NOMO-1 treated with DMSO at 0.1 percent for 48 hours (cell line): ENCODE results near the gene HYCC2.
"Not testable (repeated sequence)": the region's sequence is repeated elsewhere in the genome, so short reads cannot be mapped to it uniquely, and the experiment has no call there.

Source experiments
- DNase-seq: peaks from one replicate; lab custom pipeline; 2025; ENCODE audit not compliant: unreplicated experiment; lab: John Stamatoyannopoulos, UW

HYCC2 gene

DNA sequence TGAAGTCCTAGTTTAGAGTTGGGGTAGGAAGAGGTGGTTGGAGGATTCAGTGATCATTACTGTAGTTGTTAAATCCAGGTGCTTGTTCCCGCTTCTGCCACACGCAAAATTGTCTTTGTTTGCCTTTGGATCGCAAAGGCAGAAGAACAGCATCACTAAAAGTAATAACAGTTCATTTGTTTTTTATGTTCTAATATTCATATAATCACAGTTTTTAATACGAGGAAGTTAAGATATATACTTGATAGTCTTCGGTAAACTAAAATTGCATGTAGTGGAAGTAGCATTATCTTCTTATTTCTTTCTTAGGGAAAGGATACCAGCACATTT is 695 bp upstream of the HYCC2 start:
- no peak for DNase-seq

- DNase-seq, result peak; percentile 43
Measured at GRCh38 chr2:201070948-201071478, 458 bp downstream of the HYCC2 start.

- DNase-seq, result no peak
Measured at GRCh38 chr2:201064797-201065329, 6.6 kb downstream of the HYCC2 start.

DNA sequence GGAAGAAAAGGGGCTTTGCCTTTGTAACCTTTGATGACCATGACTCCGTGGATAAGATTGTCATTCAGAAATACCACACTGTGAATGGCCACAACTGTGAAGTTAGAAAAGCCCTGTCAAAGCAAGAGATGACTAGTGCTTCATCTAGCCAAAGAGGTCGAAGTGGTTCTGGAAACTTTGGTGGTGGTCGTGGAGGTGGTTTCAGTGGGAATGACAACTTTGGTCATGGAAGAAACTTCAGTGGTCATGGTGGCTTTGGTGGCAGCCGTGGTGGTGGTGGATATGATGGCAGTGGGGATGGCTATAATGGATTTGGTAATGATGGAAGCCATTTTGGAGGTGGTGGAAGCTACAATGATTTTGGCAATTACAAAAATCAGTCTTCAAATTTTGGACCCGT is 8.0 kb downstream of the HYCC2 start:
- DNase-seq, result not testable (repeated sequence)

DNA sequence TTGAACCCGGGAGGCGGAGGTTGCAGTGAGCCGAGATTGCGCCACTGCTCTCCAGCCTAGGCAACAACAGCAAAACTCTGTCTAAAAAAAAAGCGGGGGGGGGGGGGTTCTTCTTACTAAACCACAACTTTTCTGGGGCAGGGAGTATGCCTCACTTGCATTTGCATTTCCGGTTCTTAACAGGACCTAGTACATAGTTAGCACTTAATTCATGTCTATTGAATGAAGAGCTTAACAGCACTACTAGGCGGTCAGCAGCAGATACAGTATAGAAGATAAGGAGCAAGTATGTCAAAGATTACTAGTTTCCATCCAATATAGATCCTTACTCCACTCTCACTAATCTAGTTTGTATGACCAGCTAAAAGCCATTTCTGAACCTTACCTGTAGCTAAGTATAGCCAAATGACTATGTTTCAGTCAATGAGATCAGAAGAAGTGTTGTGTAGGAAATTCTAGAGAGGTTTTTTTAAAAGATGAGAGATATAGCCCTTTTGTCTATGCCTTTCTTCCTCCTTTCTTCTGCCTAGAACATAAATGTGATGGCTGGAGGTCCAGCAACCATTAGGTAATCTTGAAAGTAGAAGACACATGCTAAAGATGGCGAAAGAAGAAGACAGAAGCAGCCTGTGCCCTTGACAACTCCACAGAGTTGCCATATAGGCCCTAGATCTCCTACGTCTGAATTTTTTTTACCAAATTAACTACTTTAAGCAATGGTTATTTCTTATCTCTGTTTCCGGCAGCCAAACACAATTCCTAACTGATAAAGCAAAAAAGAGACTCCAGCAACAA is 11.3 kb downstream of the HYCC2 start:
- DNase-seq, result peak; percentile 51

DNA sequence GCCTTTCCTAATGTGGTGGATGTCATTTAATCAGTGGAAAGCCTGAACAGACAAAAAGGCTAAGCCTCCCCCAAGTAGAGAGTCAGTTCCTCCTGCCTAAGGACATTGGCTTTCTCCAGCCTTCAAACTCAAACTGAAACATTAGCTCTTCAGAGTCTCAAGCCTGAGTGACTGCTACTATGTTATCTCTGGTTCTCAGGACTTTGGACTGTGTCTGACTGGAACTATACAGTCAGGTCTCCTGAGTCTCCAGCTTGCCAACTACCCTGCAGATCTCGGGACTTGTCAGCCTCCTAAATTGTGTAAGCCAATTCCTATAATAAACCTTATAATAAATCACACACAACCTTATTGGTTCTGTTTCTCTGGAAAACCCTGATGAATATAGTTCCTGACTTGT is 12.6 kb downstream of the HYCC2 start:
- DNase-seq, result no peak

DNA sequence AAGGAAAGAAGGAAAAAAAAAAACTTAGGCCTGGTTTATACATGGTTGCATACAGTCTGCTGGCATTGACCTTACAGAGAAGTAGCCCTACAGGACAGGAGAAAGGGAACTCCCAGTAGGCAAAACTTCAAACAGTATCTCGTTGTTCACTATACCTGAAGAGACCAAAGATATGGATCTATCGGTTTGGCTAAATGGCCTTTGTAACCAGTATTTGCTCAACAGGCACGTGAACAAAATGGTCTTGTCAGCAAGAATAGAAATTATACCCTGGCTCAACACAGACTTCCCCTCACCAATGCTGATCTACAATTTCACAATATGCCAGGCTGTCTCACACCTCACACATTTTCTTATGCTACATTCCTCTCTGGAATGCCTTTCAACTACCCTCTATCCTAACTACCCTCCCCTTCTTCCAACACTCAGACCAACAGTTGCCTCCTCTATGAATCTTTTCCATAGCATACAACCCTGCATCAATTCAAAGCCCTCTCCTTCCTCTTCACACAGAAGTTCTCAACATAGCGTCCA is 13.7 kb downstream of the HYCC2 start:
- peak; percentile 18 for DNase-seq

DNA sequence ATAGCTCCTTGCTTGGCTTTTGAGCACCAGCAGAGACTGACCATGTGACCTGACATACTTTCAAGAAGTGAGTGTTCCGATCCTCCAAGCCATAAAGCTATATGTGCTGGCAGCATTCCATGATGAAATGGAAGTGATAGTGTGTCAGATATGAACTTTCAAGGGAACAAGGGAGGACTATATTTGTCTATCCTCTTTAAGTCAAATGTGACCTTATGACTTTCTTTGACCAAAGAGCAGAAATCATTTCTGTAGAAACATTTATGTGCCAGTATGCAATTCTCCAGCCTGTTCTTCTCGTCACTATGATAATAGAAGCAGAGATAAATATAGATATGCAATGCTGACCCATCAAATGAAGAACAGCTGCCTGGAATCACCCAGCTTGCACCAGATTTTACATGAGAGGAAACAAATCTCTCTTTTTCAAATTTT is 14.4 kb downstream of the HYCC2 start:
- no peak for DNase-seq

DNA sequence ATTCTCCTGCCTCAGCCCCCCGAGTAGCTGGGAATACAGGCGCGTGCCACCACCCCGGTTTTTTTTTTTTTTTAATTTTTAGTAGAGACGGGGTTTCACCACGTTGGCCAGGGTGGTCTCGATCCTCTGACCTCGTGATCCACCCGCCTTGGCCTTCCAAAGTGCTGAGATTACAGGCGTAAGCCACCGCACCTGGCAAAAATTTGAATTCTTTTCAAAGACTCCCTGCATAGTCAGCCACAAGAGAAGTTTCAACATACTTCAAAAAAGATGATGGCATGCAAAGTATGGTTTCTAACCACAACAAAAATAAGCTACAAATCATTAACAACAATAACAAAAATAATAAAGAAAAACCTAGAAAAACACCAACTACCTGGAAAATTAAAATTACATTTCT is 22.0 kb downstream of the HYCC2 start:
- no peak for DNase-seq

GRCh38 chr2:201046881-201047280 is 24.6 kb downstream of the HYCC2 start:
- DNase-seq, result no peak

DNA sequence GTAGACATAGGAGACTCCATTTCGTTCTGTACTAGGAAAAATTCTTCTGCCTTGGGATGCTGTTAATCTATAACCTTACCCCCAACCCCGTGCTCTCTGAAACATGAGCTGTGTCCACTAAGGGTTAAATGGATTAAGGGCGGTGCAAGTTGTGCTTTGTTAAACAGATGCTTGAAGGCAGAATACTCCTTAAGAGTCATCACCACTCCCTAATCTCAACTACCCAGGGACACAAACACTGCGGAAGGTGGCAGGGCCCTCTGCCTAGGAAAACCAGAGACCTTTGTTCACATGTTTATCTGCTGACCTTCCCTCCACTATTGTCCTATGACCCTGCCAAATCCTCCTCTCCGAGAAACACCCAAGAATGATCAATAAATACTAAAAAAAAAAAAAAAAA is 28.4 kb downstream of the HYCC2 start:
- not testable (repeated sequence) for DNase-seq

DNA sequence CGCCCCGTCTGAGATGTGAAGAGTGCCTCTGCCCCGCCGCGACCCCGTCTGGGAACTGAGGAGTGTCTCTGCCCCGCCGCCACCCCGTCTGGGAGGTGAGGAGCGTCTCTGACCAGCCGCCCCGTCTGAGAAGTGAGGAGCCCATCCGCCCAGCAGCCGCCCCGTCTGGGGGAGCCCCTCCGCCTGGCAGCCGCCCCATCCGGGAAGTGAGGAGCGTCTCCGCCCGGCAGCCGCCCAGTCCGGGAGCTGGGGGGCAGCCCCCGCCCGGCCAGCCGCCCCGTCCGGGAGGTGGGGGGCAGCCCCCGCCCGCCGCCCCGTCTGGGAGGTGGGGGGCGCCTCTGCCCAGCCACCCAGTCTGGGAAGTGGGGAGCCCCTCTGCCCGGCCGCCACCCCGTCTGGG is 29.0 kb downstream of the HYCC2 start:
- DNase-seq, result not testable (repeated sequence)

DNA sequence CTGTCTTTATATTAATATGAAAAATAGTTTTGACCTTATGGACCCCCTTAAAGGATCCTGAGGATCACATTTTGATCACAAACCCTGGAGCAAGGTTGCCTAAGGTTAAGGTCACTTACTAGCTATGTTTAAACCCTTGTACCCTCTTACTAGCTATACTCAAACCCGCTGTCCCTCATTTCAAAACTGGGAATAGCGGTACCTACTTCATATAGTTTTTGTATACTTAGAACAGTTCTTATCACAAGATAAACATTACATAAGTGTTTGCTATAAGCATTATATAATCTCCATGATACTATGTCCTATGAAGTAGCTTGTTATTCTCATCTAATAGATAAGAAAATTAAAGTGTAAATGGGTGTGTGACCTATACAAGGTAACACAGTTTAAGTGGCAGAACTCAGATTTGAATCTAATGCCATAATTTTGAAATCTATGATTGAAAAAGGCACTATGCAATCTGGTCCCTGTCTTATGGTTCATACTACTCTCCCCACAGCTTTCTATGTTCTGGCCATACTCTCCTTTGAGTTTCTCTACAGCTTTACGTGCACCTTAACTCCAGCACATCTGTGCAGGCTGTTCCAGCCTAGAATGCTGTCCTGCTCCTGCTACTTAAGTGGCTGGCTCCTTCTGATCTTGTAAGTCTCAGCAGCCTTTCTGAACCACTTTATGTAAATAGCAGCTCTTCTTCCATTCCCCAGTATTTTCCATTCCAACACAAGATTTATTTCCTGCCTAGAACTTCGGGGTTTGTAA is 30.4 kb downstream of the HYCC2 start:
- no peak for DNase-seq

GRCh38 chr2:201038855-201039254 is 32.6 kb downstream of the HYCC2 start:
- no peak for DNase-seq

DNA sequence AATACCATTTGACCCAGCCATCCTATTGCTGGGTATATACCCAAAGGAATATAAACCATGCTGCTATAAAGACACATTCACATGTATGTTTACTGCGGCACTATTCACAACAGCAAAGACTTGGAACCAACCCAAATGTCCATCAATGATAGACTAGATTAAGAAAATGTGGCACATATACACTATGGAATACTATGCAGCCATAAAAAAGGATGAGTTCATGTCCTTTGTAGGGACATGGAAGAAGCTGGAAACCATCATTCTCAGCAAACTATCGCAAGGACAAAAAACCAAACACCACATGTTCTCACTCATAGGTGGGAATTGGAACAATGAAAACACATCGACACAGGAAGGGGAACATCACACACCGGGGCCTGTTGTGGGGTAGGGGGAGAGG is 33.1 kb downstream of the HYCC2 start:
- DNase-seq, result not testable (repeated sequence)

DNA sequence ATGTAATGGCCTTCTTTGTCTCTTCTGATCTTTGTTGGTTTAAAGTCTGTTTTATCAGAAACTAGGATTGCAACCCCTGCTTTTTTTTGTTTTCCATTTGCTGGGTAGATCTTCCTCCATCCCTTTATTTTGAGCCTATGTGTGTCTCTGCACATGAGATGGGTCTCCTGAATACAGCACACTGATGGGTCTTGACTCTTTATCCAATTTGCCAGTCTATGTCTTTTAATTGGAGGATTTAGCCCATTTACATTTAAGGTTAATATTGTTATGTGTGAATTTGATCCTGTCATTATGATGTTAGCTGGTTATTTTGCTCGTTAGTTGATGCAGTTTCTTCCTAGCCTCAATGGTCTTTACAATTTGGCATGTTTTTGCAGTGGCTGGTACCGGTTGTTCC is 37.1 kb downstream of the HYCC2 start:
- DNase-seq, result not testable (repeated sequence)

DNA sequence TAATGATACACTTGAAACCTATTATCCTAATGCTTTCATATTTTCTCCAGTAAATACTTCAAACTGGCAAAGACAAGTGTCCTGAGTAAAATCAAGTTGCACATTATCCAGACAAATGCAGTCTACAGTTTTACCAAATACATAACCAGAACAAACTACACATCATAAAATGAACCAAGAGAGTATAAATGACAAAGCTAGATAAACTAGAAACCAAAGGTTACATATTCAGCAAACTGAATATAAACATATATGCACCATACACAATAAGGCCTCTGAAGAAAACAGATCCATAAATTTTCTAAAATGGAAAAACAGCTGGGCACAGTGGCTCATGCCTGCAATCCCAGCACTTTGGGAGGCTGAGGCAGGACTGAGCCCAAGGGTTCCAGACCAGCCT is 47.0 kb downstream of the HYCC2 start:
- no peak for DNase-seq

DNA sequence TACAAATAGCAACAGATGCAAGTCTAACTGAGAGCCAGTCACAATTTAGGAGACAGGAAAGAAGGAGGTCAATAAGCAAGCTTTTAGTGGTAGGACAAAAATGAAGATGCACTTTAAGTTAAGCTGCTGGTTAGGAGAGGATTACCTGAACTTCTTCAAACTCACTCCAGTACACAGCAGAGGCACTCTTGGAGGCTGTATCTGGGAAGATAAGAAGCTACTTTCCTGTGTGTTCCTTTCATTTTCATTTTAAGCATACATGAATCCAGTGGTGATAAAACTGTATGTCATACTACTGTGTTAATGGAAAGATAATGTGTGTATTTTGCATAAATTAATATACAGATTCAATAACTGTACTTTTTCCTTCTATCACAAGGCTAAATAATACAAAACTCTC is 49.6 kb downstream of the HYCC2 start:
- DNase-seq, result no peak
